HEK293 (cell line): ENCODE results near the gene KCNE3.

ENCODE experiments used
- CTCF ChIA-PET: fragments of 350-600 bp; formaldehyde crosslinking; extraction: SDS; loops from one replicate; lab custom pipeline; 2021; ENCODE audit warnings: antibody characterized with exemption; lab: Yijun Ruan, JAX
- POLR2A ChIA-PET: fragments of 300-600 bp; formaldehyde crosslinking; extraction: SDS; loops from one replicate; lab custom pipeline; 2020; ENCODE audit warnings: antibody characterized with exemption, inconsistent platforms; lab: Yijun Ruan, JAX
- H3K27ac ChIP-seq: fragments of 200-500 bp; sonication (Bioruptor generic); 2 replicates; pipeline ENCODE4 v1.5.1; 2014; ENCODE audit warnings: low read depth, low read length, control low read depth, inconsistent platforms; ENCODE audit errors: extremely low read depth
- H3K36me3 ChIP-seq, 2 experiments: fragments of 200-500 bp in 1 of 2; sonication (Bioruptor generic) in 1 of 2; 1 replicate in 1 of 2; 2 replicates in 1 of 2; pipeline ENCODE4 v1.5.1; 2014 to 2017; ENCODE audit warnings: inconsistent platforms in 2 of 2, low read length in 2 of 2; ENCODE audit not compliant: control insufficient read depth in 2 of 2, insufficient read depth in 1 of 2
- H3K4me1 ChIP-seq: fragments of 200-500 bp; sonication (Bioruptor generic); 2 replicates; pipeline ENCODE4 v1.5.1; 2014; ENCODE audit warnings: mild to moderate bottlenecking, low read length, inconsistent platforms; ENCODE audit not compliant: control insufficient read depth, insufficient read depth
- H3K4me3 ChIP-seq: 2 replicates; pipeline ENCODE4 v1.5.1; 2011; ENCODE audit warnings: low read depth, mild to moderate bottlenecking, control low read depth, low read length, moderate library complexity
- H3K9me3 ChIP-seq: fragments of 200-500 bp; sonication (Bioruptor generic); 2 replicates; pipeline ENCODE4 v1.5.1; 2014; ENCODE audit warnings: low read depth, low read length, inconsistent platforms; ENCODE audit not compliant: control insufficient read depth, insufficient read depth
- BCL11B ChIP-seq: fragments of 450-650 bp; formaldehyde crosslinking; IDR thresholded peaks from 2 replicates; pipeline ENCODE4 v1.5.1; 2016; ENCODE audit warnings: low read depth, missing biosample characterization, missing genetic modification characterization
- MYNN ChIP-seq: fragments of 450-650 bp; formaldehyde crosslinking; IDR thresholded peaks from 2 replicates; pipeline ENCODE4 v1.5.1; 2016; ENCODE audit warnings: missing biosample characterization, missing genetic modification characterization, borderline replicate concordance
- ZBTB21 ChIP-seq: fragments of 450-650 bp; formaldehyde crosslinking; IDR thresholded peaks from 2 replicates; pipeline ENCODE4 v1.5.1; 2017; ENCODE audit warnings: missing biosample characterization, missing genetic modification characterization
- ZBTB44 ChIP-seq: fragments of 450-650 bp; IDR thresholded peaks from 2 replicates; pipeline ENCODE4 v1.5.1; 2018; ENCODE audit warnings: missing biosample characterization, mild to moderate bottlenecking, missing genetic modification characterization
- ZBTB48 ChIP-seq: fragments of 450-650 bp; formaldehyde crosslinking; IDR thresholded peaks from 2 replicates; pipeline ENCODE4 v1.5.1; 2016; ENCODE audit warnings: missing biosample characterization, missing genetic modification characterization
- ZNF121 ChIP-seq: fragments of 450-650 bp; formaldehyde crosslinking; IDR thresholded peaks from 2 replicates; pipeline ENCODE4 v1.5.1; 2016; ENCODE audit warnings: missing biosample characterization, missing genetic modification characterization
- ZNF324 ChIP-seq: fragments of 450-650 bp; formaldehyde crosslinking; IDR thresholded peaks from 2 replicates; pipeline ENCODE4 v1.5.1; 2016; ENCODE audit warnings: missing biosample characterization, missing genetic modification characterization
- ZNF335 ChIP-seq: fragments of 450-650 bp; formaldehyde crosslinking; conservative IDR thresholded peaks from 2 replicates; pipeline ENCODE4 v1.5.1; 2016; ENCODE audit warnings: missing biosample characterization, missing genetic modification characterization
- ZNF37A ChIP-seq: fragments of 450-650 bp; IDR thresholded peaks from 2 replicates; pipeline ENCODE4 v1.5.1; 2018; ENCODE audit warnings: missing biosample characterization, missing genetic modification characterization
- ZNF391 ChIP-seq: fragments of 450-650 bp; formaldehyde crosslinking; IDR thresholded peaks from 2 replicates; pipeline ENCODE4 v1.5.1; 2016; ENCODE audit warnings: low read depth, missing biosample characterization, missing genetic modification characterization, borderline replicate concordance
- ZNF449 ChIP-seq: fragments of 450-650 bp; formaldehyde crosslinking; IDR thresholded peaks from 2 replicates; pipeline ENCODE4 v1.5.1; 2017; ENCODE audit warnings: missing biosample characterization, mild to moderate bottlenecking, missing genetic modification characterization, moderate library complexity
- ZNF473 ChIP-seq: fragments of 450-650 bp; formaldehyde crosslinking; IDR thresholded peaks from 2 replicates; pipeline ENCODE4 v1.5.1; 2017; ENCODE audit warnings: missing biosample characterization, missing genetic modification characterization
- ZNF513 ChIP-seq: fragments of 450-650 bp; IDR thresholded peaks from 2 replicates; pipeline ENCODE4 v1.5.1; 2018; ENCODE audit warnings: missing biosample characterization, missing genetic modification characterization
- ZNF549 ChIP-seq: fragments of 450-650 bp; IDR thresholded peaks from 2 replicates; pipeline ENCODE4 v1.5.1; 2018; ENCODE audit warnings: missing biosample characterization, missing genetic modification characterization, mild to moderate bottlenecking, inconsistent platforms, moderate library complexity
- ZNF580 ChIP-seq: fragments of 450-650 bp; formaldehyde crosslinking; IDR thresholded peaks from 2 replicates; pipeline ENCODE4 v1.5.1; 2016; ENCODE audit warnings: missing biosample characterization, missing genetic modification characterization
- ZNF629 ChIP-seq: fragments of 450-650 bp; formaldehyde crosslinking; IDR thresholded peaks from 2 replicates; pipeline ENCODE4 v1.5.1; 2017; ENCODE audit warnings: missing biosample characterization, missing genetic modification characterization
- ZNF645 ChIP-seq: fragments of 450-650 bp; formaldehyde crosslinking; IDR thresholded peaks from 2 replicates; pipeline ENCODE4; 2016; ENCODE audit warnings: missing biosample characterization, missing genetic modification characterization
- ZNF658 ChIP-seq: fragments of 450-650 bp; formaldehyde crosslinking; IDR thresholded peaks from 2 replicates; pipeline ENCODE4; 2016; ENCODE audit warnings: missing biosample characterization, missing genetic modification characterization
- ZNF76 ChIP-seq: fragments of 450-650 bp; formaldehyde crosslinking; IDR thresholded peaks from 2 replicates; pipeline ENCODE4; 2016; ENCODE audit warnings: low read depth, missing biosample characterization, missing genetic modification characterization, borderline replicate concordance
- ZNF830 ChIP-seq: fragments of 450-650 bp; IDR thresholded peaks from 2 replicates; pipeline ENCODE4 v1.5.0; 2018; ENCODE audit warnings: missing biosample characterization, missing genetic modification characterization, low read depth, mild to moderate bottlenecking, moderate library complexity
- ZXDB ChIP-seq: fragments of 450-650 bp; formaldehyde crosslinking; IDR thresholded peaks from 2 replicates; pipeline ENCODE4 v1.5.1; 2016; ENCODE audit warnings: missing biosample characterization, missing genetic modification characterization

The KCNE3 gene

GRCh38 chr11:74492084-74492483, 24.7 kb upstream of the KCNE3 start (continued):
- TF ChIP-seq ZNF324 (tag by site-specific recombination) (no peak), ZBTB44 (tag by site-specific recombination) (no peak)

- no peak overlapping the region for H3K4me3 ChIP-seq
- ChIA-PET POLR2A (no interaction called here), CTCF (interaction anchor here (0.7 to 1.2 kb wide), 3 partner anchors 74 to 166 kb away, joined by 3 to 4 read pairs (median 3); no protein-coding TSS in a partner anchor)
- no peaks in the 10 kb centered on the region for H3K4me1 ChIP-seq
- no peak overlapping the region for H3K27ac ChIP-seq
- no peaks in the 10 kb centered on the region for H3K9me3 ChIP-seq
- TF ChIP-seq ZNF449 (tag by site-specific recombination), result no peak
- no peak for TF ChIP-seq ZNF645 (tag by site-specific recombination)
- TF ChIP-seq ZBTB48, result no peak
- TF ChIP-seq ZNF549 (tag by site-specific recombination), result no peak
- TF ChIP-seq ZNF473, result no peak
- no peak for TF ChIP-seq ZBTB21
- TF ChIP-seq ZNF391 (tag by site-specific recombination), result no peak
- no peak for TF ChIP-seq ZNF76
- no peak for TF ChIP-seq ZNF629
- no peak for TF ChIP-seq ZNF335 (tag by site-specific recombination)
- no peak for TF ChIP-seq ZNF830 (tag by site-specific recombination)
- TF ChIP-seq ZNF121 (tag by site-specific recombination), result no peak
- TF ChIP-seq ZXDB, result no peak
- H3K36me3 ChIP-seq, result no peaks in the 10 kb centered on the region
Observed at GRCh38 chr11:74490941-74491340, 23.6 kb upstream of the KCNE3 start.

GRCh38 chr11:74487875-74488274, 20.5 kb upstream of the KCNE3 start:
- CTCF ChIA-PET, result interaction anchor here (0.6 to 1.9 kb wide), 3 partner anchors 10 to 338 kb away, joined by 4 to 11 read pairs (median 4); no protein-coding TSS in a partner anchor
- Histone ChIP-seq H3K4me1 (no peaks in the 10 kb centered on the region), H3K36me3 (no peaks in the 10 kb centered on the region)
- no peak for TF ChIP-seq ZNF580 (tag by site-specific recombination)
- TF ChIP-seq, all 188 proteins: peak for 0
- no peak overlapping the region for H3K4me3 ChIP-seq
- H3K9me3 ChIP-seq, result no peaks in the 10 kb centered on the region
- no peak overlapping the region for H3K27ac ChIP-seq
- POLR2A ChIA-PET, result no interaction called here

- CTCF ChIA-PET, result interaction anchor here (0.7 kb wide), 1 partner anchor 192 kb away, joined by 4 read pairs; no protein-coding TSS in a partner anchor
- no peak overlapping the region for H3K4me3 ChIP-seq
- no peaks in the 10 kb centered on the region for H3K4me1 ChIP-seq
- H3K27ac ChIP-seq, result no peak overlapping the region
- no peaks in the 10 kb centered on the region for H3K36me3 ChIP-seq
- POLR2A ChIA-PET, result no interaction called here
- no peaks in the 10 kb centered on the region for H3K9me3 ChIP-seq
- TF ChIP-seq ZNF513 (no peak), ZNF37A (tag by site-specific recombination) (no peak), BCL11B (no peak), ZNF658 (no peak), MYNN (no peak)
Observed at GRCh38 chr11:74485868-74486267, 18.5 kb upstream of the KCNE3 start.
